Astrocyte of the cerebellum (primary cell): ENCODE measurements around the gene ANKRD39.

Experiments
- DNase-seq: peaks from one replicate; pipeline ENCODE4 v3.0.0-alpha.2; 2011; ENCODE audit warnings: low read depth
- H3K4me3 ChIP-seq: 2 replicates; pipeline ENCODE4 v1.5.1; 2011; ENCODE audit warnings: mild to moderate bottlenecking, low read depth, low read length, moderate library complexity
- CTCF ChIP-seq: IDR thresholded peaks from 2 replicates; pipeline ENCODE4 v1.5.1; 2012; ENCODE audit warnings: low read length, low read depth, moderate library complexity, mild to moderate bottlenecking; ENCODE audit errors: missing control alignments
- in situ Hi-C: cut with HindIII; loops from 2 replicates; pipeline ENCODE4 v1.10.0; 2017; ENCODE audit warnings: low sequenced_read_pairs

ANKRD39 gene

GRCh38 chr2:96887493-96888012 is 29.7 kb upstream of the ANKRD39 start:
- in situ Hi-C loops, result no loop called here
- H3K4me3 ChIP-seq, result no peak overlapping the region
- TF ChIP-seq CTCF, result no peak
- no peak for DNase-seq

GRCh38 chr2:96885432-96886347 is 27.9 kb upstream of the ANKRD39 start:
- DNase-seq, result no peak
- no peak for TF ChIP-seq CTCF
- H3K4me3 ChIP-seq, result no peak overlapping the region
- in situ Hi-C loops, result no loop called here

DNA sequence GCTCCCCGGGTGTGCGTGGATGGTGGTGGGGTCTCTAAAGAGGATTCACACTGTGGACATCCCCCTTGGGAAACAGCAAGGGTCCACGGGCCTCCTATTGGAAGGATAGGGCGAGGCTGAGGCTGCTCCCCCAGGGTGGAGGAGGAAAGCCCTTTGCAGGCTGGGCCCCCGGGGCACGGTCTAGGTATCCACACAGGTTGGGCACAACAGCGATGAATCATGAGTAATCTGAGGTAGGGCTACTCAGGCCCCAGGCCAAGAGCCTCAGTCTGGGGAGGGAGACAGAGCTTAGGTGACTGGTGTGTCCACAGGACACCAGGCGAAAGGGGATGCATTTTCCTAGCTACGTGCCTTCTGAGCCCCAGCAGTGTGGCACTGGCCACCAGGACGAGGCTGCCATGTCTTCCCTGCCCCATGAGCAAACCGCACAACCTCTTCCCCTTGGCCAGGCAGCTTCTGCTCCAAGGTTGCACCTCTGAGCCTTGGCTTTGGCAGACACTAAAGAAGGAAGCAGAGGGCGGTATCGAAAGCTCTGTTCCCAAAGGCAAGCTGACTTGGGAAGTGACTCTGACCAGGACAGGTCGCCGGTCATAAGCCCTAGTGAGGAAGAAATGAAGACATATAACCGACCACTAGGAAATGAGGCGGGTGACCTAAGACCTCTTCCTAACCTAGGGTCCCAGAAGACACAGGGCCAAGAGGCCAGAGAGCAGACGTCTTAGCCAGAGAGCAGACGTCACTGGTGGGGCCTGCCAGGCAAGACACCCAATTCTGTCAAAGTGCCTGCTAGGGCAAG is 26.7 kb upstream of the ANKRD39 start:
- no peak for TF ChIP-seq CTCF
- in situ Hi-C loops, result no loop called here
- no peak overlapping the region for H3K4me3 ChIP-seq
- no peak for DNase-seq

DNA sequence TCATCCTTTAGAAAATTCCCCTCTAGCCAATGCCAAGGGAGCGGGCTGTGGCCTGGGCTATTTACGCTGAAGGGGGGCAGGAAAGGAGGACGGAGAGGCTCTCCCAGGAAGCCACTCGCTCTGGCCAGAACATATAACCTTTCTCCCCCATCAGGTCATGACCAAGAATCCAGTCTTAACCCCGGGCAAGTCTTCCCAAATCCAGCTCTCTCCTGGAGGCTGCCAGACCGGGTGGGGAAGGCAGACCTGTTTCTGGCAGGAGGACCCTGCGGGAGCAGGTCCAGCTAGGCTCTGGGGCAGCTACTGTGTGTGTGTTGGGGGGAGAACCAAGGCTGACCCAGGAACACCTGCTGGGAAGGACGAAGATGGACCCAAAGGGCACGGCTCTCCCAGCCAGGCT is 25.5 kb upstream of the ANKRD39 start:
- no peak for TF ChIP-seq CTCF
- H3K4me3 ChIP-seq, result no peak overlapping the region
- in situ Hi-C loops, result no loop called here
- no peak for DNase-seq

DNA sequence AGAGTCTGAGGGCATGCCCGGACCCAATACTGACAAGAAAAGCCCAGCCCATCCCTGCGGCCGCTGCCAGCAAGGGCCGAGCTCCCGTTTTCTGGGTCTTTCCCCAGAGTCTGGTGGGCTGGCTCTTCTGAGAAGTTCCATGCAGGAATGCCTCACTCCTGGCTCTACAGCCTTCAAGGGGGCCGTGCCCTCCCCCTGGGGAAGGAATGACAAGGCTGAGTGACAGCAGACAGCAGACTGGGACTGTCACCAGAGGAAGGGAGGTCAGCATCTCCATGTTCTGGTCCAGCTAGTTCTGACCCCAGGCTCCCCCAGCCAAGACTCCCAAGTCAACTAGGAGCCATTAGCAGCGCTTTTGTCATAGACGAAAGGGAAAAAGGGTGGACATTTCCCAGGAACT is 25.1 kb upstream of the ANKRD39 start:
- H3K4me3 ChIP-seq, result no peak overlapping the region
- in situ Hi-C loops, result no loop called here
- TF ChIP-seq CTCF, result no peak
- no peak for DNase-seq

DNA sequence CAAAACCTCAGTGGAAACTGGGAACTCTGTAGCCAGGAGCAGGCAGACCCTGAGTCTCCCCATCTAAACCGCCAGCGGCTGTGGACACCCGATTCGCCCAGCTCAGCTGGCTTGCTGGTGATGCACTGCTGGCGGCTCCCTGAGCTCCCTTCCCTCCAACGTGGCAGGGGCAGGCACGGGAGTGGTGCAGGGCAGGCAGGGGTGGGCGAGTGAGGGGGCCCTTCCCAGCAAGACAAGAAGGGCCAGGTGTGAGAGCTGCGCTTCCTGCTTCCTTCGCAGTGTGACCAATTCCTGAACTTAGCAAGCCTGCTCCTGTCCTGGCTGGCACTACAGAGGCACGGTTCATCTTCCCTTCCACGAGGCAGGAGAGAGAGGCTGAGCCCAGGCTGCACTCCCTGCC is 24.4 kb upstream of the ANKRD39 start:
- in situ Hi-C loops, result no loop called here
- no peak for DNase-seq
- no peak overlapping the region for H3K4me3 ChIP-seq
- TF ChIP-seq CTCF, result no peak
